ENCODE results near the gene DNAH17. TPM values are rescaled to one million over a fixed set of nuclear protein-coding genes. Genes with fewer than 3 reads are reported as not detected.

Gene DNAH17
- total RNA-seq, 1 donor from 2014 or later: not detected

DNA sequence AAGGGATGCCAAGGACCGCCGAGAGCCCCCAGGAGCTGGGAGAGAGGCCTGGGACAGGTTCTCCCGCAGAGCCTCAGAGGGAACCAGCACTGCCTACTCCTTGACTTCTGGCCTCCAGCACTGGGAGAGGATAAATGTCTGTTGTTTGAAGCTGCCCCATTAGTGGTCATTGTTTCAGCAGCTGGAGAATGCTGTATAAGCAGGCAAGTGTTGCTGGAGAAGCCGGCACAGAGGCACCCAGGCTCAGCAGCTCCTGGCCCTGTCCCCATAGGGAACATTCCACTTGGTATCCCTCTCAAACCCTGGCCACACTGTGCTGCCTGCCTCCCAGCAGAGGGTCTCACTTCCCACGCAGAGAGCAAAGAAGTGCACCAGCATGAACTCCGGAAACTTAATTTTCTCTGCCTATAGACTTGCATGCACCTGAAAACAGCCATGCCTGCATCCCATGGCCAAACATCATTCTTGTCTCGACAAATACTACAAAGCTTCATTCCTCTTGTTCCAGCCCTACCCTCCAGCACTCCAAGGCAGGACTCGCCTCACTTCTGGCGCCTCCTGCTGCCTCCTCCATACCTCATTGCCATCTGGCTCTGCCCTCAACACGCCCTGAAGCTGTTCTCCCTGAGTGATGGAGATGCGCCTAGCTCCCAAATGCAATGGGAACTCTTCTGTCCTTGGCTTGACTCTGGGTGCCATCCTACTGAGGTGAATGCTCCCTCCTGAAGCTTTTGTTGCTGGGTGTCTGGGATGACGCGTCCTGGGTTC lies 88.1 kb downstream of the DNAH17 start:
- H3K4me1 ChIP-seq: no peaks in the 10 kb centered on the region
- no peak for TF ChIP-seq EZH2phosphoT487 (IDR thresholded peaks at IDR 0.05)
- TF ChIP-seq, protein P1, sequence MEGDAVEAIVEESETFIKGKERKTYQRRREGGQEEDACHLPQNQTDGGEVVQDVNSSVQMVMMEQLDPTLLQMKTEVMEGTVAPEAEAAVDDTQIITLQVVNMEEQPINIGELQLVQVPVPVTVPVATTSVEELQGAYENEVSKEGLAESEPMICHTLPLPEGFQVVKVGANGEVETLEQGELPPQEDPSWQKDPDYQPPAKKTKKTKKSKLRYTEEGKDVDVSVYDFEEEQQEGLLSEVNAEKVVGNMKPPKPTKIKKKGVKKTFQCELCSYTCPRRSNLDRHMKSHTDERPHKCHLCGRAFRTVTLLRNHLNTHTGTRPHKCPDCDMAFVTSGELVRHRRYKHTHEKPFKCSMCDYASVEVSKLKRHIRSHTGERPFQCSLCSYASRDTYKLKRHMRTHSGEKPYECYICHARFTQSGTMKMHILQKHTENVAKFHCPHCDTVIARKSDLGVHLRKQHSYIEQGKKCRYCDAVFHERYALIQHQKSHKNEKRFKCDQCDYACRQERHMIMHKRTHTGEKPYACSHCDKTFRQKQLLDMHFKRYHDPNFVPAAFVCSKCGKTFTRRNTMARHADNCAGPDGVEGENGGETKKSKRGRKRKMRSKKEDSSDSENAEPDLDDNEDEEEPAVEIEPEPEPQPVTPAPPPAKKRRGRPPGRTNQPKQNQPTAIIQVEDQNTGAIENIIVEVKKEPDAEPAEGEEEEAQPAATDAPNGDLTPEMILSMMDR (IDR thresholded peaks at IDR 0.05): no peak
- no peak for TF ChIP-seq EZH2 (IDR thresholded peaks at IDR 0.05)
- H3K9ac ChIP-seq: no peak overlapping the region
- H3K27ac ChIP-seq: no peak overlapping the region
- no peaks in the 10 kb centered on the region for H3K79me2 ChIP-seq (ENCODE audit: low read depth)
- H3K27me3 ChIP-seq: peaks cover 17% of the 10 kb centered on the region
- no peak overlapping the region for H2AFZ ChIP-seq (replicated peaks)
- H3K36me3 Mint-ChIP-seq: no peaks in the 10 kb centered on the region
- no peaks in the 10 kb centered on the region for H3F3A ChIP-seq (ENCODE audit: low read depth)
- H3K36me3 ChIP-seq: no peaks in the 10 kb centered on the region
- no peaks in the 10 kb centered on the region for H3K9me3 ChIP-seq (ENCODE audit: low read depth)
- H3K4me1 Mint-ChIP-seq: peaks cover 5% of the 10 kb centered on the region
- DNase-seq (ENCODE audit: low spot score): no peak
- H3K27ac Mint-ChIP-seq: no peak overlapping the region
- H3K9me3 Mint-ChIP-seq: no peaks in the 10 kb centered on the region
- no peaks in the 10 kb centered on the region for H4K20me1 ChIP-seq (ENCODE audit: low read depth)
- no peak overlapping the region for H3K4me3 ChIP-seq
- no peak overlapping the region for H3K4me3 Mint-ChIP-seq
- H3K4me2 ChIP-seq: no peak overlapping the region
- peaks cover 10% of the 10 kb centered on the region for H3K27me3 Mint-ChIP-seq (ENCODE audit: insufficient read depth, low read depth)

DNA sequence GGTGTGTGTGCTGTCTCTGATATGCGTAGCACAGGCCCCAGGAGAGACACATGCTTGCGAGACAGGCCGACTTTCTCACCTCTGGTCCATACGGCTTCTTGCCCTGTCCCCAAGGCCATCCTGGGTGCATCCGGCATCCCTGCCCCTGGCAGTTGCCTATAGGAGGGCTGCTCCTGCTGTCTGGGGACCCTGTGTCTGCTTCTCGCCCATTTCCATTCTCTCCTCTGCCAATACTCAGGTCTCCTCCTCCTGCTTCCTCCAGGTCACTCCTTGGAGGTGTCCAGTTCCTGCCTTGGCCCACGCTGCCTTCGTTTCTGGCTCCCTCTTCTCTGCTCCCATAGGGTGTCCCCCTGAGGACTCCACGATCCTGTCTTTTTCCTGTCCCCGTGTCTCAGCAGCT lies 89.0 kb downstream of the DNAH17 start:
- peaks cover 9% of the 10 kb centered on the region for H3K27me3 Mint-ChIP-seq (ENCODE audit: insufficient read depth, low read depth)
- H3K9me3 ChIP-seq (ENCODE audit: low read depth): no peaks in the 10 kb centered on the region
- DNase-seq (ENCODE audit: low spot score): no peak
- H3K9me3 Mint-ChIP-seq: no peaks in the 10 kb centered on the region
- no peaks in the 10 kb centered on the region for H4K20me1 ChIP-seq (ENCODE audit: low read depth)
- TF ChIP-seq, protein P1 (IDR thresholded peaks at IDR 0.05): no peak
- TF ChIP-seq EZH2phosphoT487 (IDR thresholded peaks at IDR 0.05) (no peak), EZH2 (IDR thresholded peaks at IDR 0.05) (no peak)
- H3K36me3 ChIP-seq: no peaks in the 10 kb centered on the region
- H3K4me2 ChIP-seq: no peak overlapping the region
- no peak overlapping the region for H3K27ac Mint-ChIP-seq
- H3F3A ChIP-seq (ENCODE audit: low read depth): no peaks in the 10 kb centered on the region
- no peak overlapping the region for H3K4me3 ChIP-seq
- H3K9ac ChIP-seq: no peak overlapping the region
- no peak overlapping the region for H3K4me3 Mint-ChIP-seq
- H3K4me1 Mint-ChIP-seq: peaks cover under 1% of the 10 kb centered on the region
- no peaks in the 10 kb centered on the region for H3K79me2 ChIP-seq (ENCODE audit: low read depth)
- H3K27ac ChIP-seq: no peak overlapping the region
- H2AFZ ChIP-seq (replicated peaks): no peak overlapping the region
- H3K27me3 ChIP-seq: peaks cover 16% of the 10 kb centered on the region
- no peaks in the 10 kb centered on the region for H3K4me1 ChIP-seq
- no peaks in the 10 kb centered on the region for H3K36me3 Mint-ChIP-seq

- H3K4me3 Mint-ChIP-seq: no peak overlapping the region
- H3K27ac Mint-ChIP-seq: no peak overlapping the region
- no peaks in the 10 kb centered on the region for H3K9me3 Mint-ChIP-seq
- Histone ChIP-seq H3K4me3 (no peak overlapping the region), H3K9me3 (ENCODE audit: low read depth) (no peaks in the 10 kb centered on the region), H2AFZ (replicated peaks) (no peak overlapping the region), H3K27me3 (peaks cover 16% of the 10 kb centered on the region), H3K36me3 (no peaks in the 10 kb centered on the region), H4K20me1 (ENCODE audit: low read depth) (no peaks in the 10 kb centered on the region), H3K4me2 (no peak overlapping the region), H3K79me2 (ENCODE audit: low read depth) (no peaks in the 10 kb centered on the region), H3K27ac (no peak overlapping the region), H3K9ac (no peak overlapping the region), H3F3A (ENCODE audit: low read depth) (no peaks in the 10 kb centered on the region), H3K4me1 (no peaks in the 10 kb centered on the region)
- H3K4me1 Mint-ChIP-seq: no peaks in the 10 kb centered on the region
- peaks cover 14% of the 10 kb centered on the region for H3K27me3 Mint-ChIP-seq (ENCODE audit: insufficient read depth, low read depth)
- no peaks in the 10 kb centered on the region for H3K36me3 Mint-ChIP-seq
- no peak for DNase-seq (ENCODE audit: low spot score)
- TF ChIP-seq EZH2phosphoT487 (IDR thresholded peaks at IDR 0.05) (no peak), EZH2 (IDR thresholded peaks at IDR 0.05) (no peak)
- TF ChIP-seq, protein P1 (IDR thresholded peaks at IDR 0.05): no peak
Measured at GRCh38 chr17:78486946-78487680, 90.1 kb downstream of the DNAH17 start.
